Esophagus mucosa (tissue), 1 donor: ENCODE results near the gene FAM3A. TPM values are rescaled to one million over a fixed set of nuclear protein-coding genes. Genes with fewer than 3 reads are reported as not detected.
"Not testable (repeated sequence)": the region's sequence is repeated elsewhere in the genome, so short reads cannot be mapped to it uniquely, and the experiment has no call there.

ENCODE experiments used
- ATAC-seq: fragments of 200-7000 bp; cut with Tn5 transposase; one replicate; pipeline ENCODE4 v1.9.1; 2020
- total RNA-seq: library from RNA; stranded (reverse); gene quantifications from one replicate; pipeline ENCODE4 v1.2.4, GENCODE V29; 2023
- donor health status: DM: yes; HTN: yes; CAD: no.

Gene FAM3A, protein sequence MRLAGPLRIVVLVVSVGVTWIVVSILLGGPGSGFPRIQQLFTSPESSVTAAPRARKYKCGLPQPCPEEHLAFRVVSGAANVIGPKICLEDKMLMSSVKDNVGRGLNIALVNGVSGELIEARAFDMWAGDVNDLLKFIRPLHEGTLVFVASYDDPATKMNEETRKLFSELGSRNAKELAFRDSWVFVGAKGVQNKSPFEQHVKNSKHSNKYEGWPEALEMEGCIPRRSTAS
- total RNA-seq, result 40.6 TPM

DNA sequence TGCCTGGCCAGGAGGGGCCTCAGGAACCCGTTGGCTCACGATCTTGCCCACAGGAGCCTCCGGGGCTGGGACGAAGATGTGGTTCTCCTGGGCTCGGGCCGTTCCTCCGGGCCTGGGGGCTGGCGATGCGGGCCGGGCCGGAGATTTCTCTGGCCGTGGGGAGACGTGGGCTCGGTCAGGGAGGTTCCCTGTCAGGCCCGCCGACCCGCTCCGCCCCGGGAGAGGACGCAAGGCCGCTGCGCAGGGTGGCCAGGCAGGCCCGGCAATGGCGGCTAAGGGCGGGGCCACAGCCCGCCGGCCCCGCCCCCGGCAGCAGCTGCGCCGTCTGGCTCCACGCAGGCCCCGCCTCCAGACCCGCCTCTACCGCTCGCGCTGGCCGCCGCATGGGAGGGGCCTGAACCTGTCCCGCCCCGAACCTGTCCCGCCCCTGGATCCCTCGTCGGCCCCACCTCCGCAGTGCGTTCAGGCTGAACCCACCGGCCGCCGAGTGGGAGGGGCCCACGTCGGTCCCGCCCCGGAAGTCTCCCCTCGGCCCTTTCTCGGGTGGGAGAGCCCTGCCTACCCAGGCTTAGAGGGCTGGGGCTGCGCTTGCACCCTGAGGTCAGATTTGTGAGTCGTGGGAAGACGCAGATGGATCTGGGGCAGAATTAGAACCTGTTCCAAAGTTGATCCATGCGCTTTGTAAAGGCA, at the start of gene FAM3A:
Gene FAM3A, minus strand, starts transcription at position 267 of the 690 bp plus-strand sequence. CDS start 460 bp downstream, outside the sequence.
- ATAC-seq, result peak; percentile 99

DNA sequence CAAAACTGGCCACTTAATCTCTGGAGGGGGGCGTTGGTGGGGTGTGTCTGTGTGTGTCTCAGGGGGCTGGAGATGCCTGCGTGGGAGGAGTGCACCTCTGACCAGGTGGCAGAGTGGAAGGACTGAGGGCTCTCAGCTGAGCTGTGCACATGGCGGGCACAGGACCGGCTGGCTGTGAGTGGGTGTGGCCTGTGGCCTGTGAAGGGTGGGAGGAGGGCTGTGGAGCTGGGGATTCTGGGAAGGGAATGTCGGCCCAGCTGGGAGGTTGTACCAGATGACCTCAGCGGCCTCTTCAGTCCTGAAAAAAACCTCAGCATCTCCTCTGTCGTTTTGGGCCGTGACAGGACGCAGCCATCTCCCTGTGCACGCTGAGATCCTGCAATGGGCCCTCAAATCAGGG, 46.3 kb upstream of the FAM3A start:
- not testable (repeated sequence) for ATAC-seq

DNA sequence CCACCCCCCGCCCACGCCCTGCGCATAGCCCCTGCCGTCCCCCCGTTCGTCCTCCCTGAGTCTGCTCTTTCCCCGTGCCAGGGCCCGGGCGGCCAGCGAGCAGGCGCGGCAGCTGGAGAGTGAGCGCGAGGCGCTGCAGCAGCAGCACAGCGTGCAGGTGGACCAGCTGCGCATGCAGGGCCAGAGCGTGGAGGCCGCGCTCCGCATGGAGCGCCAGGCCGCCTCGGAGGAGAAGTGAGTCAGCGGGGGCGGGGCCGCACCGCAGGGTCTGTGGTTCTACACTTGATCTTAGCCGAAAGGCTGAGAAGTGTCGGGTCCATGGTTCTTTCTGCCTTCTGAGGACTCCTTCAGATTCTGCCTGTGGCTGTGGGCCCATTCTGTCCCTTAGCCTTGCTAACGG, 44.3 kb upstream of the FAM3A start:
- ATAC-seq, result not testable (repeated sequence)

DNA sequence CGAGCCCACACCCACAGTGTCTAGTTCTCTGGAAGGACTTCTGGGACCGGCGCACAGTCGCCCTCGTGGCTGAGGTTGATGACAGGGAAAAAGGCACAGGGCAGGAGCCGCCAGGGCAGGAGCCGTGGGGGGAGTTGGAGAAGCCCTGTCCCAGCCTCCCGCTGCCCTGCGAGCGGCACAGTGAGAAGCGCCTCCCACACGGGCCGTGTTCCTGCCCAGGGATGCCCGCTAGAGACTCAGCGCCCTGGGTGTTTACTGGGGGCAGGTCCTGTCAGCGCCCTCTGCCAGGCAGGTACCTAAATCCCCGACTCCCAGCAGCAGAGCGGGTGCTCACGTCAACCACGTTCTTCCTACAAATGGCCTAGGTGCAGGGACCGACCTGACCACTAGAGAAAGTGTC, 42.9 kb upstream of the FAM3A start:
- ATAC-seq, result not testable (repeated sequence)

DNA sequence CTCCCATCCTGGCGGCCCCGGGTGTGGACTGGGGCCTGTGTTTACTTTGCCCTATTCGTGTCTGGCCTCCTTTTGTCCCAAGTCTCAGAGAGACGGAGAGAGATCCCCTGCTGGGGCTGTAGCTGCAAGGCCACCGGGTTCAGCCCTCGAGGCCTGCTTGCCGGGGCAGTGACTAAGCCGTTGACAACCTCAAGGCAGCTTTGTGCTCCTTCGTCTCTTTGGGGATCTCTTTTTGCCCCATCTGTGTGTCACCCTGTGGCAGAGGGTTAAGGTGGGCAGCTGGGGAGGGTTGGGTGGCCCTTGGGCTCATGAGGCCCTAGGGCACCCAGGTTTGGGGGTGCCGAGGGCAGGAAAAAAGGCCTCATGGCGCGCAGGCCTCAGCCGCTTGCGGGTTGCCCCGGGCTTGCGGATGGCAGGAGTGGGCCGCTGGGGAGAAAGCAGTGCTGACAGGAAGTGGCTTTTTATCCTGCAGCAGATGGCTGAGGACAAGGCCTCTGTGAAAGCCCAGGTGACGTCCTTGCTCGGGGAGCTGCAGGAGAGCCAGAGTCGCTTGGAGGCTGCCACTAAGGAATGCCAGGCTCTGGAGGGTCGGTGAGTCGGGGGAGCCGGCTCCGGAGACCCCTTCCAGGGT, 42.1 kb upstream of the FAM3A start:
- ATAC-seq, result not testable (repeated sequence)

DNA sequence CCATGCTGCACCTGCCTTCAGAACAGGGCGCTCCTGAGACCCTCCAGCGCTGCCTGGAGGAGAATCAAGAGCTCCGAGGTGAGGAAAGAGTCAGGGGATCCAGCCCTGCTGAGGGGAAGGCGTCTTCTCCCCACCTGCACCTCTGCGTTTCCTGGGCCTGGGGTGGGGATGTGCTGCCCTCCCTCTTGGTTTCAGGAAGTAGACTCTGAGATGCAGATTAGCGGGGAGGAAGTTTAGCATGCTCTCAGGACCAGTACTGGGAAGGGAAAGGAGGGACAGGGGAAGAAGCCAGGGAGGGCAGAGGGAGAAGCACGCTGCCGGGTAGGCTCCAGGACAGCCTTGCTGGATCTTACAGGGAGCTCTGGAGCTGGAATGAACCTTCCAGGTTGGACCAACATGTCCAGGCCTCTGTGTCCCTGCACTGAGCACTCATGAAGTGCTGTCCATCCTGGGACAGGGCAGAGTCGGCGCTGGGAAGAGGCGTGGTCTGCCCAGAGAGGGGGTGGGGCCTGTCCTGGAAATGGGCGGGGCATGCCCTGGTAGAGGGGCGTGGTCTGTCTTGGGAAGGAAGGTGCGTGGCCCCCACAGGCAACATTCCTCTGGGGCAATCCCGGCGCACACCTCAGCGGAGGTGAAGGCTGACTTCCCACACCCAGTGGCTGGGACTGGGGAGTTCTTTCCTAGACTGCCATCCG, 36.2 kb upstream of the FAM3A start:
- not testable (repeated sequence) for ATAC-seq

DNA sequence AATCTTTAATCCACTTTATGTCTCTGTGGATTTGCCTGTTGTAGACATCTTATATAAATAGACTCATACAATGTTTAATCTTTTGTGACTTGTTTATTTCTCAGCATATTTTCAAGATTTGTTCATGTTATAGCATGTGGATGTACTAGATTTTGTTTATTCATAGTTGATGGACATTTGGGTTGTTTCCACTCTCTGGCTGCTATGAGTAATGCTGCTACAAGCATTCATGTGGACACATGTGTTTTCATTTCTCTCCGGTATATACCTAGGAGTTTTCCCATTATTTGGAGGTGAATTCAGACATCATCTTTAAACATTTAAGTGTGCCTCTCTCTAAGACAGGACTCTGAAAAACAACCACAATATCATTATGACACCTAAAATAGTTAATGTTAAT, 33.7 kb upstream of the FAM3A start:
- no peak for ATAC-seq

DNA sequence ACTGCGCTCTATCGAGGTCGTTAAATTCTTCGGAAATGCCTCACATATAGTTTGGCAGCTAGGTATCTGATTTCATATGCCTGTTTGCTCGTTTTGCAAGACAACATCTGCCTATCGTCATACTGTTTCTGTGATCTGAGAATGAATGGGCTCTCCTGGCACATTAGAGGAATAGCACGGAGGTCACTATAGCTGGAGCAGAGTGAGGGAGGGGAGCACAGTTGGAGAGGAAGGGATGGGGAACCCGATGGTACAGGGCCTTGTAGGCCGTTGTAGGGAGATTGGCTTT, 31.9 kb upstream of the FAM3A start:
- no peak for ATAC-seq

DNA sequence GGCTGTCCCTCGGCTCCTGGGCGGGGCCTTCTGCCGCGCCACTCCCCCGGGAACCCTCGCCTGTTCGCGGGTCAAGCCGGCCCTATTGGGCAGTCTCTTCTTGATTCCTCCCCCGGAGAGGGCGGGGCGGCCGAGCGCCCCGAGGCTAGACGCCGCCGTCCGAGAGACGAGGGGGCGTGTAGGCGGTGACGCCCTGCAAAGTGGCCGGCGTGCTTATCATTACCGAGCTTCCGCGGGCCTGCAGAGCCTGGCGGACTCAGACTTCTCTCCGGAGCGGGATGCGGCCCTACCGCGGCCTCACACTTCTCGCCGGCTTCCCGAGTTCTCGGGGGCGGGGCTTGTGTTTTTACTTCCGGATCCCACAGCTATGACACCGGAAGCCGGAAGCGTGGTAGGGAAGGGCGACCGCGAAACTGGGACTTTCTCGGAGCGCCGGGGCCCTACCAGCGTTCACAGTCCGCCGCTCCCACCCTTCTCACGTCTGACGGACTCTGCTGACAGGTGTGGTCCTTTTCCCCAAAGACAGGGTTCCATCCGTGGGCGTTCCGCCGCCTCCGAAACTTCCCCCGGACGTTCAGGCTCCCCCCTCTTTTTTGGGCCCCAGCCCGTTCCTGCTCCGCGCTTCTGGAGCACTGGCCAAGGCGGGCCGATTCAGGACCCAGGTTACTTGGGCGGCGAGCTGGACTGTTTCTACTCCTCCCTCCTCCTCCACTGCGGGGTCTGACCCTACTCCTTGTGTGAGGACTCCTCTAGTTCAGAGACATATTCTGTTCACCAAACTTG, 31.4 kb upstream of the FAM3A start, which contains the start of gene IKBKG:
Gene IKBKG, plus strand, starts transcription at position 376 of the 783 bp plus-strand sequence. CDS start 4,383 bp downstream, outside the sequence.
- ATAC-seq, result peak; percentile 93

DNA sequence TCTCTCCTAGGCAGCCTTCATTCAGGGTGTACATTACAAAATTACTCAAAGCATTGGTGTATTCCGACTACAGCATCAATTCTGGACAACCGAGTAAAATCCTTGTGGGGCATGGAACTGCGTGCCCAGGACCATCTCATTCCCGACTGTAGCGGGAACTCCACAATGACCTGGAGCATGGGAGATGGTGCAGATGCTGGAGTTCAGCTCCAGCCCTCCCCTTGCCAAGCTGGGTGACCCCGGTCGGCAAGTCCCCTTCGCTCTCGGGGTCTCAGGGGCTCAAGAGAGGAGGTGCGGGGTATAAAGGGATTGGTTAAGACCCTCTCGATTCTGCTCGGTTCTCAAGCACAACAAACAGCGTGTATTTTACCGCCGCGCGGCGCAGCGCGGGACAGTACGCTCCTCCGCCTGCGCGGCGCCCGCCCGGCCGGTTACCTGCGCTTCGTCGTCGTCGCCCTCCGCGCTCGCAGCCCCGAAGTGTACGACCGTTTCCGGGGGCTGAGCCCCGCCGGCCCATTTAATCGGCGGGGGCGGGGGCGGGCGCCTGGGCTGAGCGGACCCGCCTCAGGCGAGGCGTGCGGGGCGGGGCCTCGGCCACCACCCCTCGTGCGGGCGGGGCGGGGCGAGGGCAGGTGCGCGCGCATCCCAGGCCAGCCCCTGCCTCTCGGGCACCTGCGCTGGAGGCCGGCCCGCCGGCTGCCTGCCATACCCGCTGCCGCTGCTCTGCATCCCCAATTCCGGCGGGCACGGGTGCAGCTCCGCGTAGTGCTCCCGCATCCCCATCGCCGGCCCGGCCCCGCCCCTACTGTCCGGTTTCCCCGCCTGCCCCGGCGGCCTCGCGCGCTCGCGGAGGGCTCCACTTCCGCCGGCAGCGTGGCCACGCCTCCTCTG, 30.6 kb upstream of the FAM3A start, which contains the start of gene G6PD:
Gene G6PD, minus strand, starts transcription at position 493 of the 891 bp plus-strand sequence. CDS start 691 bp downstream, outside the sequence.
- peak; percentile 80 for ATAC-seq

DNA sequence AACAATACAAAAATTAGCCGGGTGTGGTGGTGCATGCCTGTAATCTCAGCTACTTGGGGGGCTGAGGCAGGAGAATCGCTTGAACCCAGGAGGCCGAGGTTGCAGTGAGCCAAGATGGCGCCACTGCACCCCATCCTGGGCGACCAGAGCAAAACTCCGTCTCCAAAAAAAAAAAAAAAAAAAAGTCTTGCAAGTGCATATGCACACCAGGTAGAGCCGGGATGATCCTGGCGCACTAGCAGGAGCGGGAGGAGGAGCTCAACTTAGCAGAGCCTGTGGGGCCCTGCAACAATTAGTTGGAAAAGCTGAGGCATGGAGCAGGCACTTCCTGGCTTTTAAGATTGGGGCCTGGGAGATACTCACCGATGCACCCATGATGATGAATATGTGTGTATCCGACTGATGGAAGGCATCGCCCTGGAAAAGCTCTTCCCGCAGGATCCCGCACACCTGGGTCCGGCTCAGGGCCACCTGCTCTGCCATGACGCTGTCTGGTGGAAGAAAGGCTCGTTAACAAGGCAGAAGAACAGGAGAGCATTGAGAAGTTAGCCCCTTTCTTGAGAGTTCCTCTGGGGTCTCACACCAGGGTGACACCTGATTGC, 29.7 kb upstream of the FAM3A start:
- ATAC-seq, result no peak

DNA sequence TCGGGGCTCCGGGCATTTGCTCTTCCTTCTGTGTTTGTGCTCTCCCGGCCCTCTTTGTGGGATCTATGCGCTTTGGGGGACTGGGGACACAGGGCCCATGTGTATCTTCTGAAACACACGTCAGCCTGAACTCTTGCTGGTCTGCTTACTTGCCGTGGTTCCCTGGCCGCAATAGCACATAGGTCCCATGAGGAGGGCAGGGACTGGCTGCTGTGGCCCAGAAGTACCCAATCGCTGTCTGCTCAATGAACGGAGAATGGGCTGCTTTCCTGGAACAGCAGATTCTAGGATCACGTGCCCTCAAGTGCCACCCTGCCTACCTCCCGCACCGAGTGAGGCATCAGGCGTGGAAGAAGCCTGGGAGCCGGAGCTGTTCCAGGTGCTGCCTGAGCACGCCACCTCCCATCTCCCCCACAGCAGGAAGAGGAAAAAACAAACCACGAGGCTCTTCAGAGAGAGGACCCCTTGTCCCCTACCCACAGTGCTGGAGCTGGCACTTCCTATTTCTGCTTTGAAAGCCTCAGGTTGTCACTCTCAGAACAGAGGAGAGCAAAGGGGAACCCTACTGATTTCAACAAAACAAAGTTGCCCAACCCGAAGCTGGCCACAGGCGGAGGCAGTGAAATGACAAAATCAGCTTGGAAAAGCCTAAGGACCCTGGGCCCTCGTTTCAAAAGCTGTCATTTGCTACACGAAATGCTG, 26.8 kb upstream of the FAM3A start:
- ATAC-seq, result no peak

DNA sequence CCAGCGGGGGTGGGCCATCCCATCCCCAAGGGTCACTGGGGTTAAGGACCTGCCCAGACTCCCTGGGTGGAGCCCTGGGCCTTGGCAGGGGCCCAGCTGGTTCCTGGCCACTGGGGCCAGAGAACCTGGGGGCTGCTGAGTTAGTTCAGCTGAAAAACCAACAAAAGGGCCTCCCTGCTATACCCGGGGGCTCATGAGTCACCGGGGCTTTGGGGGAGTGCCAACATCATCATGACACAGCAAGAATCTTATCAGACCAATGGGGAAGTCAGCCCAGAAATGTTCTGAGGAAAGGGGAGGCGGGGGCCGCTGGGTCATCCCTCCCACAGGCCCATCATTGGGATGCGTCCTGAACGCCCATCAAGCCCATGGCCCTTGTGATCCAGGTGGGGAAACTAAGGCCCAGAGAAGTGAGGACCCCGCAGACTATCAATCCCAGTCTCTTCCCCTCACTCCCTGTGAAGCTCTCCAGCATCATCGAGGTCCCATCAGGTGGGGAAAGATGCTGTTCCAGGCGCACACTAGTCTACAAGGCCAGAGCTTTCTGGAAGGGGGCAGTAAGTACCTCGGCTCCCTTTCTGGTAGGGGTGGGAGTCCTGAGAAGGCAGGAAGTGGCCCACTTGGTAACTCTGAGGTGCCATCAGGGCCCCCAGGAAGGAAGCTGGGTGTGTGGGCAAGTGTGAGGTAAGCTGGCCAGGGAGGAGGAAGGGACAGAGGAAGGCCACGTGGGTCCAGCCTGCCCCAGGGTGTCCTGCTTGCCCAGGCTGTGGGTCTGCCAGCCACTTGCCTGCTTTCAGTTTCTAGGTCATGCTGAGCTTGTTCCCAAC, 26.1 kb upstream of the FAM3A start:
- peak; percentile 35 for ATAC-seq

DNA sequence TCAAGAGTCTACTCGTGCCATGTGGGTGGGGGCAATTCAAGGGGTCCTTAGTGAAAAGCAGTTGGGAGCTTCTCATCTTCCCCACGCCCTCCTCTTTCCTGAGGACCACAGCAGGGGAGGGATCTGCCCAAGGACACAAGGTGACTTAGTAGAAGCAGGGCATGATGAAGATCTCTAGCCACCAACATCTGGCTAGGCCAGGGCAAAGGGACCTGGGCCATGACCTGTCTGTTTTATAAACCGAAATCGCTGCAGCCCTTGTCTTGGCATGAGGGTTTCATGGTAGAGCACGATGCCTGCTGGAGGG, 25.5 kb upstream of the FAM3A start:
- ATAC-seq, result no peak

DNA sequence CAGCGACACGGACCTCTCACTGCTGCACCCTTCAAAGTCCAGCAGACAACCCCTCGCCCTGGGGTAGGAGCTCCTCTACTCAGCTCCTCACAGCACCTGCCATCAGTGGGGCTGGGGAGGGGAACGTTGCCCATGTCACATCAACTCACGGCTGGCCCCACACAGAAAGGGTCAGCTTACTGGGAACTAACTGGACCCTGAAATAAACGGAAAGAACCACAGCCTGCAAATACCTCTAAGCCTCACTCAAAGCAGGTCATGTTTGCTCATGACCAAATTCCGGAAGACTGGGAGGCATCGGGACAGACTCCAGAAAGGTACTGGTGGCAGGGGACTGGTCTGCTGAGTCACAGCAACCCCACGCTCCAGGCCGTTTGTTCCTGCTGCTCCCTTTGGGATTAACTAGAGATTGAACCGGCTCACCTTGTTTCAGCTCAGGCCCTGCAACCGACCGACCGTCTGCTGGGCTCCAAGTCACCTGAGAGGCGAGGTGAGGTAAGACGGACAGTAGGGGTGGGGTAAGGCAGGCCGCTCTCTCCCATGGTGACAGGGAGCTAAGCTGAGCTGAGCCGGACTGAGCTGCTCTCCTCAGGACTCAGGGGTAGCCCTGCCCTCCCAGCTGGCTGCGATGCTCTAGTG, 25.0 kb upstream of the FAM3A start:
- peak; percentile 92 for ATAC-seq

DNA sequence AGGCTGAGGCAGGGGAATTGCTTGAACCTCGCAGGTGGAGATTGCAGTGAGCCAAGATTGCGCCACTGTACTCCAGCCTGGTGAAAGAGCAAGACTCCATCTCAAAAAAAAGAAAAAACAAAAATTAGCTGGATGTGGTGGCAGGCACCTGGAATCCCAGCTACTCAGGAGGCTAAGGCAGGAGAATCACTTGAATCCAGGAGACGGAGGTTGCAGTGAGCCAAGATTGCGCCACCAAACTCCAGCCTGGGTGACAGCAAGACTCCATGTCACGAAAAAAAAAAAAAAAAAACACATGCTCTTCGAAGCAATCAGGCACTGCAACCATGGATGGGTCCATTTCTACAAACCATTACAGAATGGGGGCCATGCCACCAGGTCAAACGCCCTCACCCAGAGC, 24.3 kb upstream of the FAM3A start:
- ATAC-seq, result not testable (repeated sequence)

DNA sequence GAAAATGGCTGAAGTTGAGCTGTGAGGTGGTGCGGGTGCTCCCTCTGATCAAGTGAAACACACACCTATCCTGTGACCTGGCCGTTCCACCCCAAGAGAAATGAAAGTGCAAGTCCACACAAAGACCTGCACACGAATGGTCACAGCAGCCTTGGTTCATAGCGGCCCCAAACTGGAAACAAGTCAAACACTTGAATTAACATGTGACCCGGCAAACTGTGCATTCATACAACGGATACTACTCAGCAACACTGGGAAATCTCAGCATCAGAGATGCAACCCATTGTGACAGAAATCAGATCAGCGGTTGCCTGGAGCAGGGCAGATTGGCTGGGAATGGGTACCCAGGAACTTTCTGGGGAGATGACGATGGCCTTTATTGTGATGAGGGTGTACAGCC, 23.0 kb upstream of the FAM3A start:
- ATAC-seq, result no peak

DNA sequence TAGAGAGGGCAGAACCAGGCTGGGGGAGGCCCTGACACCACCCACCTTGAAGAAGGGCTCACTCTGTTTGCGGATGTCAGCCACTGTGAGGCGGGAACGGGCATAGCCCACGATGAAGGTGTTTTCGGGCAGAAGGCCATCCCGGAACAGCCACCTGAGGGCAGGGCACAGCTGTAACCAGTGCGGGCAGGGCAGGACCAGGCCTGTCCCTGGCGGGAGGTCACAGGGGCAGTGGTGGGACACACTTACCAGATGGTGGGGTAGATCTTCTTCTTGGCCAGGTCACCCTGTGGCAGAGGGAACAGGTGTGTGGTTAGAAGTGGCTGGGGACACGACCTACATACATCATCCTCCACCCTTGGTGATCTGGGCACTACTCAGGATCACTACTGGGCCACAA, 19.9 kb upstream of the FAM3A start:
- ATAC-seq, result no peak
